ENCODE results near the gene TAF3.

Gene TAF3

GRCh38 chr10:8064436-8064835 is 246.1 kb downstream of the TAF3 start:
- Histone ChIP-seq H3K9me3 (ENCODE audit: control insufficient read depth, insufficient read depth, low read depth, low read length) (no peaks in the 10 kb centered on the region), H3K27ac (ENCODE audit: extremely low read depth, low read depth, low read length) (no peak overlapping the region), H3K36me3 (ENCODE audit: control insufficient read depth in 2 of 2, insufficient read depth in 1 of 2, low read length in 2 of 2) (peaks cover 62 to 100% of the 10 kb centered on the region in 2 experiments), H3K4me3 (ENCODE audit: low read depth, low read length) (no peak overlapping the region), H3K4me1 (ENCODE audit: control insufficient read depth, insufficient read depth, low read length) (no peaks in the 10 kb centered on the region; the same call in 1 of the 2 replicates)
- CTCF ChIA-PET = interaction anchor here (0.7 kb wide), 1 partner anchor 479 kb away, joined by 3 read pairs; no protein-coding TSS in a partner anchor
- POLR2A ChIA-PET = no interaction called here
- TF ChIP-seq ZNF341 (tag by site-specific recombination; IDR thresholded peaks at IDR 0.05; ENCODE audit: low read depth) = no peak
- TF ChIP-seq KLF8 (tag by site-specific recombination; IDR thresholded peaks at IDR 0.05) = no peak
- TF ChIP-seq ZXDB (tag by site-specific recombination; IDR thresholded peaks at IDR 0.05) = no peak

- Histone ChIP-seq H3K4me3 (ENCODE audit: low read depth, low read length) (no peak overlapping the region), H3K36me3 (ENCODE audit: control insufficient read depth in 2 of 2, insufficient read depth in 1 of 2, low read length in 2 of 2) (peaks cover 74 to 100% of the 10 kb centered on the region in 2 experiments), H3K4me1 (ENCODE audit: control insufficient read depth, insufficient read depth, low read length) (no peaks in the 10 kb centered on the region), H3K27ac (ENCODE audit: extremely low read depth, low read depth, low read length) (no peak overlapping the region), H3K9me3 (ENCODE audit: control insufficient read depth, insufficient read depth, low read depth, low read length) (no peaks in the 10 kb centered on the region)
- ChIA-PET CTCF (interaction anchor here (1.2 kb wide), 1 partner anchor 13 kb away, joined by 4 read pairs; no protein-coding TSS in a partner anchor), POLR2A (interaction anchor here (0.7 kb wide), 1 partner anchor 190 kb away, joined by 3 read pairs; no protein-coding TSS in a partner anchor)
- TF ChIP-seq GLIS2 (tag by site-specific recombination; IDR thresholded peaks at IDR 0.05) = no peak
- TF ChIP-seq ZNF610 (tag by site-specific recombination; IDR thresholded peaks at IDR 0.05; ENCODE audit: borderline replicate concordance) = no peak
- TF ChIP-seq SCRT2 (tag by site-specific recombination; IDR thresholded peaks at IDR 0.05) = no peak
- no peak for TF ChIP-seq ZNF175 (tag by site-specific recombination; IDR thresholded peaks at IDR 0.05)
- TF ChIP-seq ZNF133 (tag by site-specific recombination; IDR thresholded peaks at IDR 0.05) = no peak
- TF ChIP-seq ZFP37 (tag by site-specific recombination; IDR thresholded peaks at IDR 0.05) = no peak
- TF ChIP-seq ZSCAN4 (tag by site-specific recombination; IDR thresholded peaks at IDR 0.05) = no peak
- no peak for TF ChIP-seq ZNF585B (tag by site-specific recombination; IDR thresholded peaks at IDR 0.05)
- no peak for TF ChIP-seq ZNF148 (tag by site-specific recombination; IDR thresholded peaks at IDR 0.05; ENCODE audit: borderline replicate concordance)
- TF ChIP-seq ZNF140 (tag by site-specific recombination; IDR thresholded peaks at IDR 0.05) = no peak
- no peak for TF ChIP-seq ZNF391 (tag by site-specific recombination; IDR thresholded peaks at IDR 0.05; ENCODE audit: borderline replicate concordance, low read depth)
- TF ChIP-seq FEZF1 (tag by site-specific recombination; IDR thresholded peaks at IDR 0.05) = no peak
- no peak for TF ChIP-seq ZBTB1 (tag by site-specific recombination; IDR thresholded peaks at IDR 0.05)
- TF ChIP-seq ZNF521 (tag by site-specific recombination; IDR thresholded peaks at IDR 0.05) = no peak
- no peak for TF ChIP-seq ZNF423 (tag by site-specific recombination; IDR thresholded peaks at IDR 0.05)
- TF ChIP-seq ZNF214 (tag by site-specific recombination; IDR thresholded peaks at IDR 0.05; ENCODE audit: borderline replicate concordance) = no peak
- no peak for TF ChIP-seq ZNF777 (tag by site-specific recombination; IDR thresholded peaks at IDR 0.05; ENCODE audit: borderline replicate concordance)
- TF ChIP-seq ZNF449 (tag by site-specific recombination; IDR thresholded peaks at IDR 0.05) = no peak
Measured at GRCh38 chr10:8065651-8066050, 247.3 kb downstream of the TAF3 start.

All from HEK293 (cell line).